HG03439 (cell line): ENCODE measurements around the gene GLT8D1.
A peak's percentile ranks its signal among the peaks of the same experiment; 100 is the strongest.
"Not testable (repeated sequence)": the region's sequence is repeated elsewhere in the genome, so short reads cannot be mapped to it uniquely, and the experiment has no call there.

Source experiments
- ATAC-seq: cut with Tn5 transposase; IDR thresholded peaks from one replicate; pipeline ENCODE4 v1.9.1; 2021; ENCODE audit warnings: mild to moderate bottlenecking, moderate library complexity; ENCODE audit not compliant: unreplicated experiment

GLT8D1 gene

GRCh38 chr3:52705688-52706686 is at the start of gene GLT8D1, which contains the start of gene SPCS1:
TSS of gene GLT8D1 (minus strand) at chr3:52705791. CDS start at chr3:52700460, 5,331 bp downstream.
TSS of gene SPCS1 (plus strand) at chr3:52706106. CDS start at chr3:52706247, 141 bp downstream.
- peak; percentile 76 for ATAC-seq

GRCh38 chr3:52754373-52754772 is 48.8 kb upstream of the GLT8D1 start:
- no peak for ATAC-seq

- no peak for ATAC-seq
Observed at GRCh38 chr3:52752045-52752660, 46.6 kb upstream of the GLT8D1 start.

- no peak for ATAC-seq
Observed at GRCh38 chr3:52743721-52744120, 38.1 kb upstream of the GLT8D1 start.

GRCh38 chr3:52743152-52743551 is 37.6 kb upstream of the GLT8D1 start:
- ATAC-seq, result no peak

GRCh38 chr3:52742418-52743041 is 36.9 kb upstream of the GLT8D1 start:
- ATAC-seq, result no peak

GRCh38 chr3:52739730-52740129 is 34.1 kb upstream of the GLT8D1 start:
- ATAC-seq, result no peak

GRCh38 chr3:52733256-52733891 is 27.8 kb upstream of the GLT8D1 start:
- ATAC-seq, result no peak

GRCh38 chr3:52731590-52731989 is 26.0 kb upstream of the GLT8D1 start:
- no peak for ATAC-seq

- ATAC-seq, result no peak
Observed at GRCh38 chr3:52730681-52731080, 25.1 kb upstream of the GLT8D1 start.

- ATAC-seq, result not testable (repeated sequence)
Observed at GRCh38 chr3:52728753-52729152, 23.2 kb upstream of the GLT8D1 start.

GRCh38 chr3:52724511-52724910 is 18.9 kb upstream of the GLT8D1 start:
- ATAC-seq, result no peak

- ATAC-seq, result no peak
Observed at GRCh38 chr3:52723935-52724334, 18.3 kb upstream of the GLT8D1 start.

GRCh38 chr3:52722491-52722890 is 16.9 kb upstream of the GLT8D1 start:
- no peak for ATAC-seq

- ATAC-seq, result no peak
Observed at GRCh38 chr3:52721730-52722008, 16.1 kb upstream of the GLT8D1 start.

GRCh38 chr3:52721002-52721729 is 15.6 kb upstream of the GLT8D1 start:
- ATAC-seq, result no peak

GRCh38 chr3:52719618-52720017 is 14.0 kb upstream of the GLT8D1 start:
- no peak for ATAC-seq

GRCh38 chr3:52715714-52716305 is 10.2 kb upstream of the GLT8D1 start:
- no peak for ATAC-seq

GRCh38 chr3:52714335-52715302 is 9.0 kb upstream of the GLT8D1 start:
- ATAC-seq, result no peak
